GM18951 (cell line): ENCODE data around the gene MEIS1.

Source experiments
- POLR2A ChIP-seq: IDR thresholded peaks from 4 replicates; pipeline ENCODE4 v1.6.1; 2011; ENCODE audit warnings: mild to moderate bottlenecking; ENCODE audit not compliant: insufficient read length, insufficient read depth; ENCODE audit errors: extremely low read depth
- in situ Hi-C: fragments of 300-500 bp; cut with MboI; formaldehyde crosslinking; loops from one replicate; pipeline ENCODE4 v1.12.0; 2022; ENCODE audit warnings: low sequenced_read_pairs, mixed read lengths, inconsistent platforms; ENCODE audit not compliant: unreplicated experiment

Gene MEIS1

DNA sequence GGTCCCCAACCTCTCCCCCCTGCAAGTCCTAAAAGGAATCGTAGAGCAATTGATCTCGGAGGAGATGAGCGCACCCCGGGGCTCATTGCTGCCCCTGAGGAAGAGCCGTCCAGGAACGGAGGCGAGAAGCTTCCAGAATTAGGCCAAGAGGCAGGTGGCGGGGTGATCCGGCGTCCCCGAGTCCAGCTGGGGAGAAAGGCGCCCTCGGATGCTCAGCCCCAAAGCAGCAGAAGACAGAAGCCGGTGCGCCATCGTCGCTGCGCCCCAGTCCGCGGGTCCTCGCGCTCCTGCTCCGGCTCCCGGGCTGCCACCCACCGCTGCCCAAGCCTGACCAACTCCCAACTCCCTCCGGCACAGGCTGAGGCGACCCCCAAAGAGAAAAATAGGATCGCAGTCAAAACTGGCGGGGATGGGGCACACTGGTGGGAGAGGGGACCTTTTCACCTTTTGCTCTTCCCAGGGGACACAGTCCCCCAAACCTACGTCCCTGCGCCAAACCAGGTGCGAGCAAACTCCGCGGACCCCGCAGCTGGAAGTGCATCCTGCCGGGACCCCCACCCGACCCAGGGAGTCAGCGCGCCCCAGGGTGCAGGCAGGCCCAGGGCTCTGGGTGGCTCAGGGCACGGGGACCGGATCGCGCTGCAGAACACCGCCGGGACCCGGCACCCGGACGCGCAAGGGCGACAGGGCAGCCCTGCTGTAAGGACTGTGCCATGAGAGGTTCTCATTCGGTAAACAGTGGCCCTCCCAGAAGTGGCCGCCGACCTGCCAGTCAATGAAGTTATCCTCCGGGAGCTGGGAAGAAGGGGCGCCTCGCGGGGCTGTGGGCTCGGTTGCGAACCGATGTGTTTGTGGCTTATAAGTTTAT, 8.4 kb upstream of the MEIS1 start:
- TF ChIP-seq POLR2A: no peak
- in situ Hi-C loops: loop anchor here (25.0 kb wide), 1 partner anchor 161 kb away; no protein-coding TSS in a partner anchor

GRCh38 chr2:66427300-66427699, 7.6 kb upstream of the MEIS1 start:
- in situ Hi-C loops: loop anchor here (25.0 kb wide), 1 partner anchor 160 kb away; no protein-coding TSS in a partner anchor

DNA sequence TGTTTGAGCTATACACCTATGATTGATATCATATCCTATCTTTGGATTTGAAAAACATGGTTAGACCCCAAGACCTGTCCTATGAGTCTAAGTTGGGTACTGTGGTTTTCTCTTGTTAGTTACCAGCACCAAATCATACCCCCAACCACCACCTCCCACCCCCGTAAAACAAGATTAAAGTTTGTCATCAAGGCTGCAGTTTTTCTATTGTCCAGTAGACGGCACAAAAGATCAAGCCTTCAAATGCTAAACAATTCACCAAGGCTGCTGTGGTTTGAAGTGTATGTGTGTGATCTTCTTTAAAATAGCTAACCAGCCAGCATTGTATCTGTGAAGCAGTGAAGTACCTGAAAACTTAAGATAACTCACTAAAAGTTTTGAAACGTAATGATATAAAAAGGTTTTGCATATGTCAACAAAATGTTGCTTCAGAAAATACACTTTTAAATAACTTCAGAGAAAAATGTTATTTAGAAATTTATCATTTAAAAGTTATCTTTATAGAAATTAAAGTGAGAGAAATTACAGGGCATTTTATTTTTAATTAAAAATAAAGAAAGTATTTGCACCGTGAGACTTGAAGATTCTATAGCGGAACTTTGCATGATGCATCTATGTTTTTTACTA, 5.8 kb upstream of the MEIS1 start:
- in situ Hi-C loops: loop anchor here (25.0 kb wide), 1 partner anchor 158 kb away; no protein-coding TSS in a partner anchor
- no peak for TF ChIP-seq POLR2A

More at GRCh38 chr2:66427300-66427699, 7.6 kb upstream of the MEIS1 start:
- TF ChIP-seq POLR2A: no peak

- in situ Hi-C loops: loop anchor here (25.0 kb wide), 1 partner anchor 157 kb away; no protein-coding TSS in a partner anchor
These were observed 5.0 kb upstream of the MEIS1 start for GRCh38 chr2:66429693-66430504.

DNA sequence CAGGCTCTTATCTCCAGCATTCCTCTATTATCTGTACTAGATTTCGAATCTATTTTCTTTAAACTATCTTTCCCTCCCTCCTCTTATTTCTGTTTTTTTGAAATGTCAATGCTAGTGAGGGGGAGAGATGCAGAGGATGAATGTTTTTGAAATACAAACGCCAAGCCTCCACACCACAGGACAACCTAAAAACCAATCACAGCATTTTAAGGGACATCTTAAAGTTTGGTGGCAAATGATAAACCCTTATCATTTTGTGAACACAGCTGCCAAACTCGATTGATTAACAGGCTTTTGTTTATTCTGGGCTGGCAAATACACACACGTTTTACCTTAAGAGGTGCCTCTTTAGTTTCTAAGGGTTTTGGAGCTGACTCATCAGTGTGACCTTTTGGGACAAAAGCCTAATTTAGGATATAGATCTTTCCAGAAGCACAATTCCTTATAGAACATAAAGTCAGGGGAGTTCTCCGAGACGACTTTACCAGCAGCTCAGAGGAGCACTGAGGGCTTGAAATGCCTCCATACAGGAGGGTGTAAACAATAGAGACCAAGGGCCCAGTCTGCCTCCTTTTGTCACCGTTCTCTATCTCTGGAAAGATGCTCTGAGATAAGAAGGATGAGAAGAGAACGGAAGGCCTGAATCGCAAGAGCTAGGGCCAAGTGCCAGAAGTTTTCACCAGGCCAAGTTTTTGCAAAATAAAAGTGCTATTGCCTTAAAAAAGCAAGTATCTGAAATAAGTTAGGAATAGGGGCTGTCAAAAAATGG, 4.2 kb upstream of the MEIS1 start:
- in situ Hi-C loops: loop anchor here (25.0 kb wide), 1 partner anchor 157 kb away; no protein-coding TSS in a partner anchor
- no peak for TF ChIP-seq POLR2A

More at GRCh38 chr2:66429693-66430504, 5.0 kb upstream of the MEIS1 start:
- TF ChIP-seq POLR2A: no peak

DNA sequence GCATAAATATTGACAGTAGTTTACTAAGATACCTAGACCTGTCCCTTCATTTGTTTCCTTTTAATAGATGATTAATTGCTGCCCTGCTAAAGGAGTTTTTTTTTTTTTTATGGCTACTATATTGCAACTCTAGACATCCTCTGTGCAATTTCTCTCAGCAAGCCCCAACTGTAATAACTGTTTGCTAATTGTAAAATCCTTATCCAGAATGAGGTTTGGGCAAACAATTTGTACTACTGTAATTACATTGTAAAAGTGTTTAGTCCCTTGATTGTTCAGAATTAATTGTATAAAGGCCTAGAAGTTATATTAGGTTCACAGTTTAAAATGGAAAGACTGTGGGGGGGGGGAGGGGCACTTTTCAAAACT, 3.7 kb upstream of the MEIS1 start:
- no peak for TF ChIP-seq POLR2A
- in situ Hi-C loops: loop anchor here (25.0 kb wide), 1 partner anchor 156 kb away; no protein-coding TSS in a partner anchor

GRCh38 chr2:66431846-66432587, 2.9 kb upstream of the MEIS1 start:
- in situ Hi-C loops: loop anchor here (25.0 kb wide), 1 partner anchor 155 kb away; no protein-coding TSS in a partner anchor
- no peak for TF ChIP-seq POLR2A

DNA sequence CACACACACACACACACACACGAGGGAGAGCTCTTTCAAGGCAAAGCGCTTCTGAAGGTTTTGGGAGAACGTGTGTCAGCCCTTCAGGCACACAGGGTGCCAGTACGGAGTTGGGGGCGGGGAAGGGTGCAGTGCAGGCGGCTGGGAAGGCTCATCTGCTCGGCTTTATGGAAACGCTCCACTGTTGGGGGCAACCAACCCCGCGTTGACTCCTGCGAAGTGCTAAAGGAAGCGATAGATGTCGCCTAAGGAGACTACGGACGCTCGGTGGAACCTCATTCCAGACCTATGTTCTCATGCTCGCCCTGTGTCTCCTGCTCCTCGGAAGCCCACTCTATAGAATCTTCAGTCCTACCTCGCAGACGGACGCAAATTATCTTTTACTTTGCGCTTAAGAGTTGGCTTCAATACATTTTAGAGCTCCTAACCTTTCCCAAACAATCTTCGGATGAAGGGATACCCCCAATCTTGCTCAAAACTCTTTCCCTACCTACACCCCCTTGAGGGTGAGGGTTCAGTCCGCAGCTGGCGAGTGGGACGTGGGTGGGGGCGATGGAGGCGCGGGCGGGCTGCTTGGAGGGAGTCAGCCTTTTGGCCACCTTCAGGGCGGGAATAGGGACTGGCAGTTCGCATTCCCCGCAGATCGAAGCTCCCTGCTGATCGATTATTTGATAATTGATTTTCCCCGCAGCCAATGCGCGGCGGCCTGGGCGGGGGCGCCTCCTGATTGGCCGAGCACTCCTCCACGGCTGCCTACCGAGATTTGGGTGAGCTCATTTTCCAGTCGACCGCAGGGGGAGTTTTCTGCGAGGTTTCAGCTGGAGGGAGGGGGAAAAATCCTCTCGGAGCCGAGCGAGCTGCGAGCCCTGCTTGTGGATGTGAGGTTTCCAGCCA, 1.9 kb upstream of the MEIS1 start:
- TF ChIP-seq POLR2A: no peak
- in situ Hi-C loops: loop anchor here (25.0 kb wide), 1 partner anchor 154 kb away; no protein-coding TSS in a partner anchor

- in situ Hi-C loops: loop anchor here (25.0 kb wide), 1 partner anchor 154 kb away; no protein-coding TSS in a partner anchor
- no peak for TF ChIP-seq POLR2A
These were observed 1.3 kb upstream of the MEIS1 start for GRCh38 chr2:66433695-66433944.

DNA sequence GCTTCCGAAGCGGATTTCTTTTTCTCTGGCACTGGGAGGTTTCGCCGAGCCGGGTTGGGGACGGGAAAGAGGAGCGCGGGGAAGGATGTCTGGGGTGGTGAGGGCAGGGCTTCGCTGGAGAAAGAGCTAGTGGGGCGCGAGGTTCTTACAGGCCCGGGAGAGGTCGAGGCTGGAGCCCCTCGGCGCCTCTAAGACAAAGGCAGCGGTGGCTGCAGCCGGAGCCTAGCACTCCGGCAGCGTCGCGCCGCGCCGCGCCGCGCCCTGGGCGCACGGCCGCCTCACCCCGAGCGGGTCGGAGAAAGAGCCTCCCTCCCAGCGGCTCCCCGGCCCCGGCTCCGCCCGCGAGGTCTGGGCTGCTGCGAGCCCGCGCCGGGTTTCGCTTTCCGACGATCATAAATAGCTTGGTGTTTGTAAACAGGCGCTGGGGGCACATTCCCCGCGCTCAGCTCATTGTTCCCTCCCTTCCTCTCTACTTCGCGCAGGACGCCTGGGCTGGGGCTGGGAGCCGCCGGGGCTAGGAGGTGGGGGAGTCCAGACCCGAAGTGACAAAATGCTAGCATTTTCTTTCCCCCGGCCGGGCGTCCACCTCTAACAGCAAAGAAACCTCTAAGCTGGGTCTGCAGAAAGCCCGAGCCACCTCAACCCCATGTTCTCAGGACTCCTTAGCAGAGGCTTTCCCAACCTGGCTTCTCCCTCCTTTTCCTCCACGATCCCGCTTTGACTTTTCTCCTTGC, 813 bp upstream of the MEIS1 start:
- TF ChIP-seq POLR2A: no peak
- in situ Hi-C loops: loop anchor here (25.0 kb wide), 1 partner anchor 153 kb away; no protein-coding TSS in a partner anchor
